ENCODE results near the gene FAHD1.
"Not testable (repeated sequence)": the region's sequence is repeated elsewhere in the genome, so short reads cannot be mapped to it uniquely, and the experiment has no call there.

FAHD1 gene

GRCh38 chr16:1857433-1858097 lies 30.6 kb downstream of the FAHD1 start:
- no peak for DNase-seq

GRCh38 chr16:1858189-1858865 lies 31.3 kb downstream of the FAHD1 start:
- DNase-seq: no peak

- DNase-seq: no peak
Measured at GRCh38 chr16:1859650-1860049, 32.6 kb downstream of the FAHD1 start.

GRCh38 chr16:1861730-1862129 lies 34.7 kb downstream of the FAHD1 start:
- no peak for DNase-seq

- DNase-seq: no peak
Measured at GRCh38 chr16:1862394-1862793, 35.4 kb downstream of the FAHD1 start.

GRCh38 chr16:1863681-1864460 lies 36.9 kb downstream of the FAHD1 start:
- no peak for DNase-seq

- DNase-seq: no peak
Measured at GRCh38 chr16:1865902-1866690, 39.1 kb downstream of the FAHD1 start.

- DNase-seq: no peak
Measured at GRCh38 chr16:1870365-1871082, 43.5 kb downstream of the FAHD1 start.

- peak; percentile 14 for DNase-seq
Measured at GRCh38 chr16:1871974-1872635, 45.1 kb downstream of the FAHD1 start, which contains the start of gene MEIOB. Gene MEIOB (minus strand): TSS chr16:1872164. CDS start chr16:1868175, 3,989 bp downstream.

- DNase-seq: no peak
Measured at GRCh38 chr16:1874854-1875253, 47.8 kb downstream of the FAHD1 start.

- DNase-seq: not testable (repeated sequence)
Measured at GRCh38 chr16:1876066-1876465, 49.1 kb downstream of the FAHD1 start.

- no peak for DNase-seq
Measured at GRCh38 chr16:1876468-1876867, 49.5 kb downstream of the FAHD1 start.

- no peak for DNase-seq
Measured at GRCh38 chr16:1877089-1877488, 50.1 kb downstream of the FAHD1 start.

GRCh38 chr16:1877804-1878203 lies 50.8 kb downstream of the FAHD1 start:
- DNase-seq: no peak

GRCh38 chr16:1878256-1878655 lies 51.2 kb downstream of the FAHD1 start:
- DNase-seq: no peak

Data from activated gamma-delta T cell treated with Interleukin-2 at 50 U/mL for 16 hours (primary cell).